Hepatic stellate cell (primary cell): ENCODE data around the gene LTA.

Source experiments
- DNase-seq: peaks from one replicate; pipeline ENCODE4 v3.0.0; 2011; ENCODE audit warnings: low spot score

The LTA gene, protein sequence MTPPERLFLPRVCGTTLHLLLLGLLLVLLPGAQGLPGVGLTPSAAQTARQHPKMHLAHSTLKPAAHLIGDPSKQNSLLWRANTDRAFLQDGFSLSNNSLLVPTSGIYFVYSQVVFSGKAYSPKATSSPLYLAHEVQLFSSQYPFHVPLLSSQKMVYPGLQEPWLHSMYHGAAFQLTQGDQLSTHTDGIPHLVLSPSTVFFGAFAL

DNA sequence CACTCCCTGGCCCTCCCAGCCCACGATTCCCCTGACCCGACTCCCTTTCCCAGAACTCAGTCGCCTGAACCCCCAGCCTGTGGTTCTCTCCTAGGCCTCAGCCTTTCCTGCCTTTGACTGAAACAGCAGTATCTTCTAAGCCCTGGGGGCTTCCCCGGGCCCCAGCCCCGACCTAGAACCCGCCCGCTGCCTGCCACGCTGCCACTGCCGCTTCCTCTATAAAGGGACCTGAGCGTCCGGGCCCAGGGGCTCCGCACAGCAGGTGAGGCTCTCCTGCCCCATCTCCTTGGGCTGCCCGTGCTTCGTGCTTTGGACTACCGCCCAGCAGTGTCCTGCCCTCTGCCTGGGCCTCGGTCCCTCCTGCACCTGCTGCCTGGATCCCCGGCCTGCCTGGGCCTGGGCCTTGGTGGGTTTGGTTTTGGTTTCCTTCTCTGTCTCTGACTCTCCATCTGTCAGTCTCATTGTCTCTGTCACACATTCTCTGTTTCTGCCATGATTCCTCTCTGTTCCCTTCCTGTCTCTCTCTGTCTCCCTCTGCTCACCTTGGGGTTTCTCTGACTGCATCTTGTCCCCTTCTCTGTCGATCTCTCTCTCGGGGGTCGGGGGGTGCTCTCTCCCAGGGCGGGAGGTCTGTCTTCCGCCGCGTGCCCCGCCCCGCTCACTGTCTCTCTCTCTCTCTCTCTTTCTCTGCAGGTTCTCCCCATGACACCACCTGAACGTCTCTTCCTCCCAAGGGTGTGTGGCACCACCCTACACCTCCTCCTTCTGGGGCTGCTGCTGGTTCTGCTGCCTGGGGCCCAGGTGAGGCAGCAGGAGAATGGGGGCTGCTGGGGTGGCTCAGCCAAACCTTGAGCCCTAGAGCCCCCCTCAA, at the start of gene LTA:
LTA (plus strand) TSS at position 249 of the 871 bp plus-strand sequence; CDS start at position 703, 454 bp downstream.
- no peak for DNase-seq

DNA sequence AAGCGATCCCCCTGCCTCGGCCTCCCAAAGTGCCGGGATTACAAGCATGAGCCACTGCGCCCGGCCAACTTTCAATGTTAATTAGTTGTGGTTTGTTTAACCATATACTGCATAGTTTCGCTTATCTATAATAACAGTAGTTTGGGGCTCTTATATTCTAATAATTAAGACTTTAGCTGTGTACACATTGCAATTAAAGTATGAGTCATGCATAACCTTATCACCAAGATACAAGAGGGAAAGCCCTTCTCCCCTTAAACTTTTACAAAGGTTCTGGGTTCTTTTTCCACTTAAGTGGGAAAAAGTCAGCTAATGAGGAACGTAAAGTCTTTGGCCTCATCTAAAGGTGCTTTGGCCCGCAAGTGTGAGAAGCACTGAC, 46.5 kb upstream of the LTA start:
- no peak for DNase-seq

DNA sequence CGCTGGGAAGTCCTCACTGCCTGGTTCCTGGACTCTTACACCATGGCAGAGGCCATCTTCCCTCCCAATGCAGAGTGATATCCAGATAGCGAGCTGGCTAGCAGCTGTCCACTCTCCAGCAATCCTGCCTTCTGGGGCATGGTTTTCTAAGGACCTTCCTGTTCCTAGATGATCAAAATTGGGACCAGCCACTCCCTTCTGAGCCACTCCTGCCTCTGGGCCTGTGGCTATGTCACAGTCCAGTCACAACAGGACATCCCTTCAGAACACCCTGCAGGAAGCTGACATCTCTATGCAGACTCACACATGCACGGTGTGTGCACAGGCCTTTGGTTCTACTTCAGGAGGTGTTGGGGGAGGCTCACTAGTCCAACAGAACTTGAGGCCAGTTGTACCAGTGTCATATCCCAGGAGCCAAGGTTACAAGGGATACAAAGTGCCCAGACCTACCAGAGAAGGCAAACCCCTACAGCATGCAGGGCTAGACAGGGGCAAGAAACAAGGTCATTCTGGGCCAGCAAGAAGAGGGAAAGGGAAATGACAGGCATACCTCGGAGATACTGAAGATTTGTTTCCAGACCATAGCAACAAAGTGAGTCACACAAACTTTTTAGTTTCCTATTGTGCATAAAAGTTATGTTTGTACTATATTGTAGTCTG, 46.0 kb upstream of the LTA start:
- peak; percentile 59 for DNase-seq

DNA sequence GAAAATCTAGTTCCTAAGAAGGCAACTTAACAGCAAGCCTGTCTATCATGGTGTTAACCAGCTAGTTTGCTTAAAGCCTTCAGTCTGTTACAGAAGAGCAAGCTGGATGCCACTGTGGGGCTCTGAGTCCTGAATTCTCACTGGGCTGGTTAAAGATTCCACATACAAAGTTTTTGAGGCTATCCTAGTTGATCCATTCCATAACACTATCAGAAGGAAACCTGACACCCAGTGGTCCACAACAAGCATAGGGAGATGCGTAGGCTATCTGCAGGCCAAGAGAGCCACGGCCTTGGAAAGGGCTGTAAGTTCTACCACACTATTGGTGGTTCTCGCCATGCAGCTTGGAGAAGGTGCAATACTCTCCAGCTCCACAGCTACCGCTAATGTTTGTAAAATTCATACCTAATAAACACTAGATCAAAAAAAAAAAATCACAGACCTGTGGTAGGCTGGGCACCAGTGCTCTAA, 43.7 kb upstream of the LTA start:
- no peak for DNase-seq

DNA sequence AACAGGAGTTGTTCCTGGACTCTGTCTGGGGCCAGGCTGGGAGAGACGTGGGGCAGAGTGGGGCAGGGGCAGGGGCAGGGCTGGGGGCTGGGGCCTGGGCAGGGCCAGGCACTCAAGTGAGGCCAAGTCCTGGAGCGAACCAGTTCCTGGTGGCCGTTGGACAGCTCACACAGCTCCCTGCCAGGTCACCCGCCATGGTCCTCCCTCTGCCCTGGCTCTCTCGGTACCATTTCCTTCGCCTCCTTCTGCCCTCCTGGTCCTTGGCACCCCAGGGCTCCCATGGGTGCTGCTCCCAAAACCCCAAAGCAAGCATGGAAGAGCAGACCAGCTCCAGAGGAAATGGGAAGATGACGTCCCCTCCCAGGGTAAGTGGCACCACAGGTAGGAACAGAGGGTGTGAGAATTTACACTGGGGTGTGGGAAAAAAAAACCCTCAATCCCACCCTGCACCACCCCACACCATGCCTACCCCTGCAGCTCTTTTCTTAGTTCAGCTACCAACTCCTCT, 43.2 kb upstream of the LTA start, which contains the start of gene MCCD1:
MCCD1 (plus strand) TSS at position 142 of the 508 bp plus-strand sequence; CDS start at position 195, 53 bp downstream.
- DNase-seq: no peak

DNA sequence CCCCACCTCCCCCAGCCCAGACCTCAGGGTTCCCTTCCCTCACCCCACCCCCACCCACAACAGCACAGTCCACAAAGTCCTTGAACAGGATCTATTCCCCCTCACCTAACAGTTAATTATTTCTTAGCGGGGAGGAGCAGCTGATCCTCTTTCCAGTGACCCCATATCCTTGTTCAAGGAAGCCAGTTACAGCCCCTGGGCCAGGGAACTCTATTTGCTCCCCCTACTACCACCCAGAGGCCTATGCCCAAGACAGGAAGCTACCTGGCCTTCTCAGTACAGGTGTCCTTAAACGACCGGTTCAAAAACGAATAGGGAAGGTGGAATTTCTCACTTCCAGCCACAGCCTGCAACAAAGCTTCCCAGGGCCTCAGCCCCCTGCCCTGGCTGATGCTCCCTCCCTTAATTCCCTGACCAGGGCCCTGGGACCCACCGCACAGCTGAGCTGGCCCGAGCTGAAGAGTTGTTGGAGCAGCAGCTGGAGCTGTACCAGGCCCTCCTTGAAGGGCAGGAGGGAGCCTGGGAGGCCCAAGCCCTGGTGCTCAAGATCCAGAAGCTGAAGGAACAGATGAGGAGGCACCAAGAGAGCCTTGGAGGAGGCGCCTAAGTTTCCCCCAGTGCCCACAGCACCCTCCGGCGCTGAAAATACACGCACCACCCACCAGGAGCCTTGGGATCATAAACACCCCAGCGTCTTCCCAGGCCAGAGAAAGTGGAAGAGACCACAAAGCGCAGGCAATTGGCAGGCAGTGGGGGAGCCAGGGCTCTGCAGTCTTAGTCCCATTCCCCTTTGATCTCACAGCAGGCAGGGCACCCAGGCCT, 42.5 kb upstream of the LTA start:
- DNase-seq: no peak

DNA sequence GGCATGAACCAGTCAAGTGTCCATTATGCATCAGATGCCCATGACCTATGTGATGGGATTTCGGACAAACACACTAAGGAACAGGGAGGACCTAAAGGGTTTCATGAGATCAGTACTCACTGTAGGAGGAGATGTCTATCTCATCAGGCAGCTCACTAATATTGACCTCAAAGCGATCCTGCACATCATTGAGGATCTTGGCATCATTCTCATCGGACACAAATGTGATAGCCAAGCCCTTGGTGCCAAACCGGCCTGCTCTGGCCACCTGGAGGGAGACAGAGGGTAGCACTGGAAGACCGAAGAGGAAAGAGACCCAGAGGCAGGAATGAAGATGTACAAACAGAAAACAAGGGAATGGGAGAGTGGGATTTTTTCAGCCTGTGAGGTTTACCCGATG, 41.4 kb upstream of the LTA start:
- DNase-seq: no peak

DNA sequence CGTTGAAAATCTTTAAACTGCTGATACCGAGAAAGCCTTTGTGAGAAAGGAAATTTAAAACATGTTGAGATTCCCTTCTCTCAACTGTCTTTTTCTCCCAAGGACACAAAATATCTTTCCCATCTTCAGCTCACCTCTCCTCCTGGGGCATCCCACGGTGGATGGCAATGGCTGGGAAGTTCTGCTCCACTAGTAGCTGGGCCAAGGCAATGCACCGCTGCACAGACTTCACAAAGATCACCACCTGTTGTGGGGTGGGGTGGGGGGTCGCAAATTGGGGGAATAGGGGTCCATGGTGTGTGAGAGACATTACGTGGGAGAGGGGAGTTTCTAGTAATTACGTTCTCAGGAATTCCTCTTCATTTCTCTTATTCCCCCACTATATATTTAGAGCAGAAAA, 40.9 kb upstream of the LTA start:
- DNase-seq: no peak

DNA sequence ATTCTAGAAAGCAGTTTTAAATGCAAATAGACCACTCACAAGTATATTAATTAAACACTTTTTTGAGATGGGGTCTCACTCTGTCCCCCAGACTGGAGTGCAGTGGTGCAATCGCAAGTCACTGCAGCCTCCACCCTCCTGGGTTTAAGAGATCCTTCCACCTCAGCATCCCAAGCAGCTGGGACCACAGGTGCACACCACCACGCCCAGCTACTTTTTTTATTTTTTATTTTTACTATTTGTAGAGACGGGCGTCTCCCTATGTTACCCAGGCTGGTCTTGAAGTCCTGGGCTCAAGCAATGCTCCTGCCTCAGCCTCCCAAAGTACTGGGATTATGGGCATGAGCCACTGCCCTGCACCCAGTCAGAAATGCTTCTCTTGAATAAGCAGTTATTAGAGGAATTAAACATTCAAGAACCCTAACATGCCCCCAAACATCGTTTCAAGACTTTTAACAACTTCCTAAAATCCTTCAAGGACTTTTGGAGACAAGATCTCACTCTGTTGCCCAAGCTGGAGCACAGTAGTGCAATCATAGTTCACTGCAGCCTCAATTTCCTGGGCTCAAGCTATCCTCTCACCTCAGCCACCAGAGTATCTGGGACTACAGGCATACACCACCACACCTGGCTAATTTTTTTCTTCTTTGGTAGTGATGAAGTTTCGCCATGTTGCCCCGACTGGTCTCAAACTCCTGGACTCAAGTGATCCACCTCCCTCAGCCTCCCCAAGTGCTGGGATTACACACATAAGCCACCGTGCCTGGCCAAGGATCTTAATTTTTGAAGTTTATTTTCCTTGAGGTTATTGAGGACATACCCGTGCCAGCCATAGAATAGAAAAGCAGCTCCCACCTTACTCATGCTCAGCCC, 40.1 kb upstream of the LTA start:
- DNase-seq: no peak

DNA sequence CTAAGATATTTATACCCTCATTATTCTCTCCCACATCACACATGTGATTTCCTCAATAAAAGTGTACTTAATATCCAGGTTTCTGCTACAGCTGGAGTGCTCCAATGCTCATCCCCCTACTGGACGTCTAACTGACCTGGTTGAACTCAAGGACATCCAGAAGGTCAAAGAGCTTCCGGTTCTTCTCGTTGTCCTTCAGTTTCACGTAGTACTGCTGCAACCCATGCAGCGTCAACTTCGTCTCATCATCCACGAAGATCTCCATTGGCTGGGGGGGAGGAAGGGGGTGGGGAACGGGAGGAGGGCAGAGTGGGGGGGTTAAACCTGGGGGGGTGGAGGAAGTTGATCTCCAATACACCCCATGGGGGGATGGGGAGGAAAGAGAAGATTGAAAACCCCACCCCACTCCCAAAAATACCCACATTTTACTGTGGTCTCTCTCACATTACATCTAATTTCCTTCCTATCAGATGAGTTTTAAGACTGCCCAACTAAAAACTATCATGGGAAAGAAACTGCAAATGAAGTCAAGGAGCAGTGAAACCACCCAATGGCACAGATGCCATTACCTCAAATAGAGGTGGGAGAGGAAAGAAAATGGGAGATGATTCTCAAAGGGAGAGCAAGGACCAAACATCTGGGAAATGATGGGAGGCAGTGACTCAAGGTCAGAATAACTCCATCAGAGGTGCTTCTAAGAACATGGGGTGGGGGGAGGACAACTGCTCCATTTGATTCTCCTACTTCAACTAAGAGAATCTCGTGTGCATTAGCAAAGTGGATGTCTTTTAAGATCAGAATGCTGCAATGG, 39.2 kb upstream of the LTA start:
- no peak for DNase-seq

DNA sequence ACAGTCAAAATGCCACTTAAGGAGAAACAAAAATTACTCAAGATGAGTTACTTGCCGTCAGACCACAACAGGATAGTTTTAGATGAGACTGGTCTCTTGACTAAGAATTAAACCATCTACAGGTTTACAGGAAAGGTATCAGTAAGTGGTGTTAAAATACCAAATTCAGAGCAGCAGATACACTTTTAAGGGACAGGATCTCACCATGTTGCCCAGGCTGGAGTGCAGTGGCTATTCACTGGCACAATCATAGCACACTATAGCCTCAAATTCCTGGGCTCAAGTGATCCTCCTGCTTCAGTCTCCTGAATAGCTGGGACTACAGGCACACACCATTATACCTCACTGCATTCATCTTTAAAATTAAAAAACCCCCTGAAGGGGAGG, 38.6 kb upstream of the LTA start:
- DNase-seq: no peak

DNA sequence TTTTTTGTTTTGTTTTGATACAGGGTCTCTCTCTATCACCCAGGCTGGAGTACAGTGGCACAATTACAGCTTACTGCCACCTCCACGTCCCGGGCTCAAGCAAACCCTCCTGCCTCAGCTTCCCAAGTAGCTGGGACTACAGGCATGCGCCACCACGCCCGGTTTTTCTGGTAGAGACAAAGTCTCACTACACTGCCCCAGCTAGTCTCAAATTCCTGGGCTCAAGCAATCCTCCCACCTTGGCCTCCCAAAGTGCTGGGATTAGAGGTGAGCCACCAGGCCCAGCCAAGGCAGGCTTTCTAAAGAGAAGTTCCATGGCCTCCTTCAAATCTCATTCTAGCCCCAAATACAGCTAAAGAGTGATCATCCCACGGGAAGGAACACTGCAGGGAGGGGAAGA, 38.1 kb upstream of the LTA start:
- no peak for DNase-seq

DNA sequence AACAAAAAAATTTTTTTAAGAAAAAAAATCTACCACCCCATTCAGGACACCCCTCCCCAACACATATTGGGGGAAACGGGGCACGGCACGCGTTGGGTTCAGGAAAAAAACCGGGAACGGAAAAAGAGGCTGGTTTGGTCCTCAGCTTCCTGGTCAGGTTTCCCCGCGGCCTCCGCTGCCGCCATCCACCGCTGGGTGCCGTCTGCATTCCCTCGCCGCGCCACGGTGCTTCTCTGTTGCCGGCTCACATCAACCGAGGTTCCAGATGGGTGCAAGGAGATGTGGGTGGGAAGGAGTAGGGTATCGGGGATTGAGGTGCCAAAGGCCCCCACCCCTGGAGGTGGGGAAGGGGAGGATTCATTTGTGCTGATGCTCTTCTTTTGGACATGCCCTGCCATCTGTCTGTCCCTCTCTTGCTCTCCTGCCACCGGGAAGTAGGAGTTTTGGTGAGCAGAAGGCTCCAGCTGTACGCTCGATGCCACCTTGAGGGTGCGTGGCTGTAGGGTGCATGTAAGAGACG, 37.5 kb upstream of the LTA start:
- no peak for DNase-seq

DNA sequence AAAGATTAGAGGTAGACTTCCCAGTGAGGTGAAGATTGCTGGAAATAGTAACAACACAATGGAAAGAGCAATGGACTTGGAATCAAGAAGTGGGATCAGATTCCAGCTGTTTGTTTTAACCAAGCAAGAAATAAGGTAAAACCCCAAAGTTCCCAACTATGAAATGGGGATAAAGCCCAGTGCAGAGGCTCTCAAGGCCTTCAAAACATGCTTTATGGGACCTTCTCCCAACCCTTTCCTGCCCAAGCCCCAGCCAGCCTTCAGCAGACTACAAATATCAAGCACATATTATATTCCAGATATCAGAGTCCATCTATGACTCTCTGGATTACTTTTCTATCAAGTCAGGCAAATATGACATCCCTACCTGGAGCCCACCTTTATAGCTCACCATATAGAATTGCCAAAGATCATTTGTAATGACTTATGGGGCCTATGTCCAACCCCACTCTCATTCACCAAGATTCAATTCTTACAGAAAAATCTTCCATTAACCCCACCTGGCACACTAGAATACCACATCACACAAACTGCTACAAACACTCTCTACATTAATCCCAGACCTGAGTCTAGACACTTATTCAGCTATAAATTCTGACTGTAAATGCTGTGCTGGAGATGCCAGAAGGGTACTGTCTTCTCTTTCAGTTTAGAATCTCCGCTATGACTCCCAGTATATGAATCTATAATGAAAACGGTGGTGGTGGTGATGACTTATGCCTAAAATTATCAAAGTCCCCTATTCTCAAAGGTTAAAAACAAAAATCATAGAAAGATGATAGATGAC, 36.4 kb upstream of the LTA start:
- no peak for DNase-seq

DNA sequence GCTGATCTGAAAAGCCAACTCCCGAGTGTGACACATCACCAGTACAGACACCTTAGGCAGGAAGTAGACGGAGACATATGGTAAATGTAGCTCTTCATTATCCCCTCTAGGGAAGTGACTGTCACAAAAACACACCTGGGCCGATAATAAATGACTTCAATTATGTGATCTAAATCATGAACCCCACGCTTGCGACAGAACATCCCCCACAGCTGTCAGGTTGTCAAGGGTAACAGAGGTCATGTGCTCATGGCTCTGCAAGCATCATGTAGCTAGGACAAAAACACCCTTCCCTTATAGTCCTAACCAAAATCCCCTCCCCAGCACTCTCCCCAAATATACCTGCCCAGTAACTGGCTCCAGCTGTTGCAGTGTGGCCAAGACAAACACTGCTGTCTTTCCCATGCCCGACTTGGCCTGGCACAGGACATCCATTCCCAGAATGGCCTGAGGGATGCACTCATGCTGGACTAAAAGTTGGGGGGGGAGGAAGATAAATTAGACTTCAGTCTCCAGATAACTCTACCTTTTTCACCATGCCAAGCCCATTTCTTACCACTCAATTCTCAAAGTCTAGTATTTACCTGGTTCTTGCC, 33.2 kb upstream of the LTA start:
- DNase-seq: no peak

DNA sequence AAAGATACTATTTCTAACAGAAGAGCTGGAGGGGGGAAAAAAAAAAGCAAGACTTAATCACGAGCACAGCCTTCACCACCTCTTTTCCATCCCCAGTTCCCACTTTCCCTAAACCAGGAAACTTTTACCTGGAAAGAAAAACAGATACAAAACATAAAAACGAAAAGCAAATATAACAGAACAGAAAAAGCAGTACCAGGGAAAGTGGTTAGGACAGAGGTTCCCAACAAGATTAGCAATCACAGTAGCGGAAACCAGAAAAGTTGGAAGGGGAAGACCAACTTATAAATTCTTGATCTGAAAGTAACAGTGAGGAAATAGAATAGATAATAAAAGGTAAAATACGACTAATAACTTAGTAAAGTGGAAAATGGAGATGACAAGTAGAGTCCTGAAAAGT, 31.4 kb upstream of the LTA start:
- DNase-seq: no peak

DNA sequence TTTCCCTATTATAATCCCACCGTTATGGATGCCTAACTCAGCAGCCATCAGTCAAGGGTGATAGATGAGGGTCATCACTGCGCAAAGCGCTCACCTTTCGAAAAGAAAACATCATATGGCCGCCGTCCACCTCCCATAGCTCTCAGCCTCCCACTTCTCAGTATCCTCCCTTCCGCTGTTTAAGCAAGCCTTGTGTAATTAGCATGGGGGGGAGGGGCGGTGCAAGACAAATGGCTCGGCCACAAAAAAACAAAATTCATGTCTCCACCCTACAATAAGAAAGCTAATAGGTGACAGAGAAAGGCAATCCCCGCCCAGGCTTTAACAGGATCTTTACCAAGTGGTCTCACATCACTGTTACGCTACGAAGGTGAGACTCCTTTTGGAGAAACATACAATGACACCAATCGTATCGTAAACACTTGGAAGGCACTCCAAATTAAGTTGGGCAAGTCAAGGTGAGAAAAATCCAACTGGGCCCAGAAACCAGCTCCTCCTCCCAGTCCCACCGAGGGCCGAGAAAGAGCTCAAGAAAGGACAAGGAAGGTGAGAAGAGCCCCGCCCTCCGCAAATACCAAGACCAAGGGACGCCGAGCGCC, 30.9 kb upstream of the LTA start:
- DNase-seq: peak; percentile 35
